PC-9 (cell line): Measurements from ENCODE around the gene CUL1. TPM values are rescaled to one million over a fixed set of nuclear protein-coding genes. Genes with fewer than 3 reads are reported as not detected.

Experiments used
- BruUV-seq: library from RNA; stranded (reverse); fragments of 400-500 nt; replicated peaks from 2 replicates; lab custom pipeline; 2021; lab: Mats Ljungman, UMichigan
- CTCF ChIA-PET: fragments of 300-600 bp; sonication (Branson Sonifier 250); formaldehyde crosslinking; loops from one replicate; lab custom pipeline; 2022; ENCODE audit warnings: antibody characterized with exemption; lab: Charles Lee
- POLR2A ChIA-PET: fragments of 300-600 bp; sonication (Branson Sonifier 250); formaldehyde crosslinking; loops from one replicate; lab custom pipeline; 2022; ENCODE audit warnings: antibody characterized with exemption; ENCODE audit not compliant: unreplicated experiment; lab: Charles Lee
- DNase-seq, 2 experiments: peaks; one replicate each; pipeline versions ENCODE4 v3.0.0 to v3.0.0-alpha.2; 2015 to 2022; ENCODE audit warnings: mixed read lengths in 1 of 2
- H2AFZ ChIP-seq: fragments of 200-600 bp; sonication (generic); 2 replicates; pipeline ENCODE4 v1.8.1; 2017; ENCODE audit warnings: antibody characterized with exemption
- H3F3A ChIP-seq: fragments of 200-600 bp; sonication (generic); 2 replicates; pipeline ENCODE4 v1.8.1; 2017; ENCODE audit warnings: antibody characterized with exemption, mild to moderate bottlenecking, low read depth; ENCODE audit not compliant: insufficient read depth
- H3K27ac ChIP-seq: fragments of 200-600 bp; sonication (generic); 2 replicates; pipeline ENCODE4 v1.6.1; 2016; ENCODE audit warnings: mixed run types
- H3K27me3 ChIP-seq: fragments of 200-600 bp; sonication (generic); 2 replicates; pipeline ENCODE4 v1.6.1; 2016; ENCODE audit warnings: low read depth, mixed run types; ENCODE audit not compliant: insufficient read depth
- H3K36me3 ChIP-seq: fragments of 200-600 bp; sonication (generic); 2 replicates; pipeline ENCODE4 v1.6.1; 2016; ENCODE audit warnings: low read depth, mixed run types
- H3K4me1 ChIP-seq: fragments of 200-600 bp; sonication (generic); replicated peaks from 2 replicates; pipeline ENCODE4 v1.6.1; 2016; ENCODE audit warnings: mixed run types; ENCODE audit not compliant: insufficient read depth
- H3K4me2 ChIP-seq: fragments of 200-600 bp; sonication (generic); 2 replicates; pipeline ENCODE4 v1.6.1; 2017; ENCODE audit warnings: mixed run types
- H3K4me3 ChIP-seq: fragments of 200-600 bp; sonication (generic); 2 replicates; pipeline ENCODE4 v1.6.1; 2016; ENCODE audit warnings: mixed run types
- H3K79me2 ChIP-seq: fragments of 200-600 bp; sonication (generic); 2 replicates; pipeline ENCODE4 v1.6.1; 2017; ENCODE audit warnings: low read depth, mixed run types
- H3K9me2 ChIP-seq: fragments of 200-600 bp; sonication (generic); 2 replicates; pipeline ENCODE4 v1.8.1; 2017; ENCODE audit warnings: mild to moderate bottlenecking; ENCODE audit not compliant: insufficient read depth
- H3K9me3 ChIP-seq: fragments of 200-600 bp; sonication (generic); 2 replicates; pipeline ENCODE4 v1.8.1; 2016; ENCODE audit warnings: low read depth; ENCODE audit not compliant: insufficient read depth
- H4K20me1 ChIP-seq: fragments of 200-600 bp; sonication (generic); 2 replicates; pipeline ENCODE4 v1.8.1; 2017; ENCODE audit not compliant: insufficient read depth
- CTCF ChIP-seq: fragments of 200-600 bp; sonication (generic); conservative IDR thresholded peaks from 2 replicates; pipeline ENCODE4 v1.6.1; 2017; ENCODE audit warnings: mixed run types, antibody characterized with exemption, mild to moderate bottlenecking, moderate library complexity
- EZH2 ChIP-seq: fragments of 200-600 bp; sonication (generic); IDR thresholded peaks from 2 replicates; pipeline ENCODE4 v1.8.0; 2017; ENCODE audit warnings: antibody characterized with exemption, low read depth
- intact Hi-C: fragments of 100-400 bp; cut with micrococcal nuclease; formaldehyde crosslinking; loops from one replicate; pipeline ENCODE4 v1.10.0; 2022; ENCODE audit not compliant: unreplicated experiment
- total RNA-seq: library from RNA; stranded (reverse); gene quantifications from 2 replicates; pipeline ENCODE4 v1.2.3, GENCODE V29; 2021

Gene CUL1
- total RNA-seq, 1 experiment from 2014 or later: 78.3 TPM

- no peaks in the 10 kb centered on the region for H3K4me1 ChIP-seq
- POLR2A ChIA-PET: interaction anchor here (0.6 to 0.7 kb wide), 2 partner anchors 9 to 211 kb away, joined by 4 to 6 read pairs; no protein-coding TSS in a partner anchor
- intact Hi-C loops: no loop called here
- H3F3A ChIP-seq: peaks cover 10% of the 10 kb centered on the region; the same call in 1 of the 2 replicates
- no peaks in the 10 kb centered on the region for H3K79me2 ChIP-seq
- H2AFZ ChIP-seq: no peak overlapping the region
- 0 out of 2 replicates have a peak, but pooled peaks cover 3% of the 10 kb centered on the region for H4K20me1 ChIP-seq
- no peaks in the 10 kb centered on the region for H3K27me3 ChIP-seq
- H3K4me3 ChIP-seq: no peak overlapping the region
- no peaks in the 10 kb centered on the region for H3K9me2 ChIP-seq
- no peaks in the 10 kb centered on the region for H3K9me3 ChIP-seq
- H3K4me2 ChIP-seq: no peak overlapping the region
- H3K36me3 ChIP-seq: peaks cover 9% of the 10 kb centered on the region; the same call in 1 of the 2 replicates
- CTCF ChIA-PET: no interaction called here
- DNase-seq: no peak
- TF ChIP-seq EZH2 (no peak), CTCF (no peak)
- H3K27ac ChIP-seq: no peak overlapping the region
- no TSS peak for BruUV-seq
These were observed 107.5 kb downstream of the CUL1 start for GRCh38 chr7:148806187-148806586.

GRCh38 chr7:148807436-148807835 lies 108.7 kb downstream of the CUL1 start:
- no TSS peak for BruUV-seq
- Histone ChIP-seq H3K4me2 (no peak overlapping the region), H3K27me3 (no peaks in the 10 kb centered on the region), H3K27ac (no peak overlapping the region), H3K79me2 (no peaks in the 10 kb centered on the region), H3K4me3 (no peak overlapping the region), H3K9me3 (no peaks in the 10 kb centered on the region), H3F3A (peaks cover 10% of the 10 kb centered on the region; the same call in 1 of the 2 replicates), H3K4me1 (no peaks in the 10 kb centered on the region), H3K36me3 (0 out of 2 replicates have a peak, but pooled peaks cover 9% of the 10 kb centered on the region), H2AFZ (no peak overlapping the region), H3K9me2 (no peaks in the 10 kb centered on the region), H4K20me1 (0 out of 2 replicates have a peak, but pooled peaks cover 3% of the 10 kb centered on the region)
- no peak for TF ChIP-seq EZH2
- TF ChIP-seq CTCF: no peak
- ChIA-PET POLR2A (interaction anchor here (0.6 kb wide), 1 partner anchor 20 kb away, joined by 14 read pairs; no protein-coding TSS in a partner anchor), CTCF (no interaction called here)
- intact Hi-C loops: no loop called here
- DNase-seq: no peak

- H3K4me2 ChIP-seq: no peak overlapping the region
- CTCF ChIA-PET: no interaction called here
- H2AFZ ChIP-seq: no peak overlapping the region
- H3K9me3 ChIP-seq: no peaks in the 10 kb centered on the region
- BruUV-seq: no TSS peak
- intact Hi-C loops: no loop called here
- H3K4me1 ChIP-seq: no peaks in the 10 kb centered on the region
- TF ChIP-seq EZH2: no peak
- TF ChIP-seq CTCF: no peak
- no peaks in the 10 kb centered on the region for H3K27me3 ChIP-seq
- peaks cover 5% of the 10 kb centered on the region; the same call in 1 of the 2 replicates for H3F3A ChIP-seq
- H3K36me3 ChIP-seq: peaks cover 9% of the 10 kb centered on the region; the same call in 1 of the 2 replicates
- no peak for DNase-seq
- no peaks in the 10 kb centered on the region for H4K20me1 ChIP-seq
- no peak overlapping the region for H3K27ac ChIP-seq
- no peaks in the 10 kb centered on the region for H3K9me2 ChIP-seq
- POLR2A ChIA-PET: interaction anchor here (0.6 kb wide), 1 partner anchor 246 kb away, joined by 3 read pairs; no protein-coding TSS in a partner anchor
- no peak overlapping the region for H3K4me3 ChIP-seq
- H3K79me2 ChIP-seq: no peaks in the 10 kb centered on the region
These were observed 111.2 kb downstream of the CUL1 start for GRCh38 chr7:148809856-148810255.
